HUES48 (cell line): ENCODE results near the gene PRDM15.

ENCODE experiments used
- H3K27ac ChIP-seq: one replicate; pipeline ENCODE4 v1.7.0; 2013; ENCODE audit warnings: low read depth, low read length, inconsistent platforms
- H3K27me3 ChIP-seq: 2 replicates; pipeline ENCODE4 v1.6.1; 2013; ENCODE audit warnings: mild to moderate bottlenecking, low read length; ENCODE audit not compliant: control insufficient read depth, insufficient read depth
- H3K36me3 ChIP-seq: 2 replicates; pipeline ENCODE4 v1.6.1; 2013; ENCODE audit warnings: low read length; ENCODE audit not compliant: control insufficient read depth, insufficient read depth
- H3K4me1 ChIP-seq: 2 replicates; pipeline ENCODE4 v1.6.1; 2013; ENCODE audit warnings: mild to moderate bottlenecking, low read length; ENCODE audit not compliant: control insufficient read depth, insufficient read depth
- H3K4me3 ChIP-seq: 2 replicates; pipeline ENCODE4 v1.5.1; 2013; ENCODE audit warnings: mild to moderate bottlenecking, low read depth, low read length
- H3K9ac ChIP-seq: 2 replicates; pipeline ENCODE4 v1.6.1; 2013; ENCODE audit warnings: mild to moderate bottlenecking, low read depth, low read length, moderate library complexity
- H3K9me3 ChIP-seq: 2 replicates; pipeline ENCODE4 v1.6.1; 2013; ENCODE audit warnings: low read length; ENCODE audit not compliant: control insufficient read depth, insufficient read depth

The PRDM15 gene, protein sequence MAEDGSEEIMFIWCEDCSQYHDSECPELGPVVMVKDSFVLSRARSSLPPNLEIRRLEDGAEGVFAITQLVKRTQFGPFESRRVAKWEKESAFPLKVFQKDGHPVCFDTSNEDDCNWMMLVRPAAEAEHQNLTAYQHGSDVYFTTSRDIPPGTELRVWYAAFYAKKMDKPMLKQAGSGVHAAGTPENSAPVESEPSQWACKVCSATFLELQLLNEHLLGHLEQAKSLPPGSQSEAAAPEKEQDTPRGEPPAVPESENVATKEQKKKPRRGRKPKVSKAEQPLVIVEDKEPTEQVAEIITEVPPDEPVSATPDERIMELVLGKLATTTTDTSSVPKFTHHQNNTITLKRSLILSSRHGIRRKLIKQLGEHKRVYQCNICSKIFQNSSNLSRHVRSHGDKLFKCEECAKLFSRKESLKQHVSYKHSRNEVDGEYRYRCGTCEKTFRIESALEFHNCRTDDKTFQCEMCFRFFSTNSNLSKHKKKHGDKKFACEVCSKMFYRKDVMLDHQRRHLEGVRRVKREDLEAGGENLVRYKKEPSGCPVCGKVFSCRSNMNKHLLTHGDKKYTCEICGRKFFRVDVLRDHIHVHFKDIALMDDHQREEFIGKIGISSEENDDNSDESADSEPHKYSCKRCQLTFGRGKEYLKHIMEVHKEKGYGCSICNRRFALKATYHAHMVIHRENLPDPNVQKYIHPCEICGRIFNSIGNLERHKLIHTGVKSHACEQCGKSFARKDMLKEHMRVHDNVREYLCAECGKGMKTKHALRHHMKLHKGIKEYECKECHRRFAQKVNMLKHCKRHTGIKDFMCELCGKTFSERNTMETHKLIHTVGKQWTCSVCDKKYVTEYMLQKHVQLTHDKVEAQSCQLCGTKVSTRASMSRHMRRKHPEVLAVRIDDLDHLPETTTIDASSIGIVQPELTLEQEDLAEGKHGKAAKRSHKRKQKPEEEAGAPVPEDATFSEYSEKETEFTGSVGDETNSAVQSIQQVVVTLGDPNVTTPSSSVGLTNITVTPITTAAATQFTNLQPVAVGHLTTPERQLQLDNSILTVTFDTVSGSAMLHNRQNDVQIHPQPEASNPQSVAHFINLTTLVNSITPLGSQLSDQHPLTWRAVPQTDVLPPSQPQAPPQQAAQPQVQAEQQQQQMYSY

DNA sequence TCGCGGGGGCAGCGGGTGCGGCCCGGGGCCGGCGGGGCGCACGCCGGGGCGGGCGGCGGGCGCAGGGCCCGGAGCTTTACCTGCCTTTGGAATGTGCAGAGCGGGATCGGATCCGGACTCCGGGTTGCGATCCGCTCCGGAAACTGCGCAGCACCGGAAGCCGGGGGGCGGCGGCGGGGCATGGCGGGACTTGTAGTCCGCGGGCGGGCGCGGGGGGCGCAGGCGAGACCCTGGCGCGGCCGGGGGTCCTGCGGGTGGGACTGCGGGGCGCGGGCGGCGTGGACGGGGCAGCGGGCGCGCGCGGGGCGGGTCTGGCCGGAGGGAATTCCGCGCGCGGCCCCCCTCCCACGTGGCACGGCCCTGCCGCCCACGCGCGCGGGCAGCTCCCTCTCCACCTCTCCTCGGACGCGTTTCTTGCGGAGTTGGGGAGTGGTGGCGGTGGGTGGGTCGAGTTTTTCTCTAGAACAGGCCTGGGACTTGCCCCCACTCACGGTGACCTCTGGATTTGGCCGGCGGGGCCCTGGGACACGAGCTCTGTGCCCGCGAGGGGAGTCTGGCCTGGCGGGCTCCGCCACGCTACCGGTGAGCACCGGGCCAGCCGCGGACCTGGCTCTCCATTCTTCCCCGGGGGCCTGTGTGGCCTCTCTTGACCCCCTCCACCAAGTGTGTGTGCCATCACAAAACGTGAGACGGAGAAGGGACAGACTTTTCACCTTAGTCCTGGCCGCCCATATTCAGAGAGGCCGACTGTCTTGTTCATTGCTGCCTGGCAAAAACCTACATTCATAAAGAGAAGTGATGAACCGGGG, at the start of gene PRDM15:
Gene PRDM15, minus strand, starts transcription at position 155 of the 809 bp plus-strand sequence. CDS start 18,981 bp downstream, outside the sequence.
- peaks cover 5% of the 10 kb centered on the region for H3K4me1 ChIP-seq
- no peaks in the 10 kb centered on the region for H3K27me3 ChIP-seq
- H3K9ac ChIP-seq = peak within 1 kb of the TSS; percentile 74
- H3K9me3 ChIP-seq = no peaks in the 10 kb centered on the region
- no peaks in the 10 kb centered on the region for H3K36me3 ChIP-seq
- peak within 1 kb of the TSS; percentile 86 for H3K4me3 ChIP-seq
- peak within 1 kb of the TSS; percentile 42 for H3K27ac ChIP-seq

DNA sequence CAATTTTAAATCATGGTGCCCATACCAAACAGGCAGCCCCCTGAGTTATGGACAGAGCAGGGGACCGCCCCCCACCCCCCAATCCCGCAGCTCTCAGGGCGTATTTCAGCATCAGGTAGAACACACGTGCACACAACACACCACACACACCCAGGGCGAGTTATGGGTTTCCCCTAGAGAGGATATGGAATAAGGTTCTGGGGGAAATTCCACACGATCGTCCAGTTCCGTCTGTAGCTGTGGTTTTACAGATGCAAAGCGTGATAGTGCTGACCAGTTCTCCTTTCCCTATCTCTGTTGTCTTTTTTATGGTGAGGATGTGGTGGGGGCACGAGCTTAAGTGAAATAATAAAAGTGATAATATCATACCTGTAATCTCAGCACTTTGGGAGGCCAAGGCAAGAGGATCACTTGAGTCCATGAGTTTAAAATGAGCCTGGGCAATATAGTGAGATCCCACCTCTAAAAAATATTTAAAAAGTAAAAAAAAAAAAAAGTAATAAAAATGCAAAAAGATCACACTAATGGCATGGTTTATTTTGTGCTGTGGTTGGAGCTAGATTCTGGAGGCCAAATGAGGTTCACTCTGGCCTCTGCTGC, 49.6 kb upstream of the PRDM15 start:
- no peak overlapping the region for H3K27ac ChIP-seq
- H3K36me3 ChIP-seq = no peaks in the 10 kb centered on the region
- H3K9ac ChIP-seq = no peak overlapping the region
- no peaks in the 10 kb centered on the region for H3K9me3 ChIP-seq
- H3K27me3 ChIP-seq = no peaks in the 10 kb centered on the region
- no peak overlapping the region for H3K4me3 ChIP-seq
- peaks cover 17% of the 10 kb centered on the region for H3K4me1 ChIP-seq

DNA sequence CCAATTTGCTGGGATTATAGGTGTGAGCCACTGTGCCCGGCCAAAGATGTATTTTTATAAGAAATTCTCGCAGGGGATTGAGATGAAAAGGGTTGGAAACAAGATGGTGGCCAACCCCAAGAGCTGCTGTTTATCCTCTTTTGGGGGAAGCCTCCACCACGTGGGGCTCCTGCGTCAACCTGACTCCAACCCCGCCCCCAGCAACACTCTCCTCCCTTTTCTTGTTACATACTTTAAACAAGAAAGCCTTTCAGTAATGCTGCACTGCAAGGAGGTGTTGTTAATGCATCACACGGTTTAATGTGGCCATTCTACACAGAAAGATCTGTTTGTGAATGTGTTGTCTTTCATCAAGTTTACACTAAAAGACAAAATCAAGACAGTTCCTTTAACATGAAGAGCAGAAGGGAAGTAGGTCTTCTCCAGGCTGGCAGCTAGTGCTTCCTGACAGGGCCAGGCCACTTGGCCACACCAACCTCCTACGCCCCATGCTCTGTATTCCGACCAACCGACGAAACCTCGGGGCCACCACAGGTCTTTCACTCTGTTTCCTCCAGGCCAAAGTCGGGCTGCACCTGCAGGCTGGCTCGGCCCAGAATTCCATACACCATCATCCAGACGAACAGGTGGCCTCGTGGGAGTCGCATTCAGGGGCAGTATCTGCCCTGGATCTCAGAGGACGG, 48.7 kb upstream of the PRDM15 start:
- Histone ChIP-seq H3K4me3 (no peak overlapping the region), H3K36me3 (no peaks in the 10 kb centered on the region), H3K4me1 (peaks cover 17% of the 10 kb centered on the region), H3K27ac (no peak overlapping the region), H3K9me3 (no peaks in the 10 kb centered on the region), H3K27me3 (no peaks in the 10 kb centered on the region), H3K9ac (no peak overlapping the region)

DNA sequence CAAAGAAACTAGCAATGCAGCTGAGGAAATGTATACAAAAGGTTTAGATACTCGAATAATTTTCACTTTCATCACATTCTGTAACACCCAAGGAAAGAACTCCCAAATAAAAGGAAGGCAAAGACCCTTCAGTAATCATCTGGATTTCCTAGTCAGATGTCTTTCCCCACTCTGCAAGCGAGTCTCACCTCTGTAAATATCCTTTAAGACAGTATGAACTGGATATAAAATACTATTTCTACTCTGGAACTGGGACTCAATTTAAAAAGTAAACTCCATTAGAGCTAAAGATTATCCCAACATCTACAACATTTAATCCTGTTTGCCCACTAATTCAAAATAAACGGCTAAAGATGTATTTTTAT, 47.6 kb upstream of the PRDM15 start:
- H3K9ac ChIP-seq = peak overlapping the region; percentile 63; the same call in 1 of the 2 replicates
- peak overlapping the region; percentile 30; the same call in 1 of the 2 replicates for H3K4me3 ChIP-seq
- H3K27me3 ChIP-seq = no peaks in the 10 kb centered on the region
- no peaks in the 10 kb centered on the region for H3K36me3 ChIP-seq
- peaks cover 17% of the 10 kb centered on the region for H3K4me1 ChIP-seq
- H3K9me3 ChIP-seq = no peaks in the 10 kb centered on the region
- H3K27ac ChIP-seq = peak overlapping the region; percentile 59

DNA sequence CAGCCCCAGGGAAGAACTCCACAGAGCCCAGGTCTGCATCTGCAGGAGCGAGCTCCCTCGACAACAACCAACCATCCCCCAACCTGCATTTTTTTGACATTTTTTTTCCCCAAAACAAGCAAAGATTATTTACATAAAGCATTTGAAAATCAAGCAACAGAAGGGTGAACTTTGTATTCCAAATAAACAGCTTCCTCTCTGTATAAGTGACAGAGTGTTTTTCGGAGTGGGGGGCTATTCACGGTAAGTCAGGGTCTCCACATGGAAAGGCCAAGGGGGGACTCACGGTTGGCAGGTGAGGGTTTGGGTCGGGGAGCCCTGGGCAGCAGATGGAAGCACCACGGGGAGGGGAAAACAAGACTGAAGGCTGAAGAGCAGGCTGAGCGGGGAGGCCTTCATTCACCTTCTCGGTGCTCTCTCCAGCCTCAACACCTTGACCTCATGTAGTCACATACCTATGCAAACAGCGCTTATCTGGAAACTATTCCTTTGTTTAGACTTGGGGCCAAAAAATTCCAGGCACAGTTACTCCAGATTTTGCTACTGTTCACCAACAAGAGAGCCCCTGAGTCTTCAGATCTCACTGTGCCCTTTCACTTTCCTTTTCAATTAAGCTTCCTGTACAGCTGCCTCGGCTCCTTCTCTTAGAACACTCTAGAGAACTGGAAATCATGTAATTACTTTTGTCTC, 47.1 kb upstream of the PRDM15 start:
- H3K9me3 ChIP-seq = no peaks in the 10 kb centered on the region
- H3K4me1 ChIP-seq = peaks cover 17% of the 10 kb centered on the region
- no peaks in the 10 kb centered on the region for H3K36me3 ChIP-seq
- H3K27me3 ChIP-seq = no peaks in the 10 kb centered on the region
- H3K9ac ChIP-seq = peak overlapping the region; percentile 63
- peak overlapping the region; percentile 59 for H3K27ac ChIP-seq
- peak overlapping the region; percentile 30; the same call in 1 of the 2 replicates for H3K4me3 ChIP-seq

DNA sequence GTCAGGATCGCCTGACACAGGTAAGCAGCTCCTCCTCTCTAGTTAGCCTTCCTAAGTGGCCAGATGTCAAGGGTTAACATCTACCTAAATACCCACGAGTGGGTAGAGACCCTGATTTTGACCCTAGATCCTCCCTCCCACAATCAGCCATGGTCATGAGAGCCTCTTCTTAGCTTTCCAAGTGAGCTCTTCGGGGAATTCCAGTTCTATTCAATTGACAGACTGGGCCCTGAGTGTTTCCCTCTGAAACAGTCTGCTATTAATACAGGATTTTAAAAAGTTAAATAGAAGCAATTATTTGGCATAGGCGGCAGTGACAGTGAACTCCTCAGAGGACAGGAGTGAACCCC, 46.6 kb upstream of the PRDM15 start:
- Histone ChIP-seq H3K36me3 (no peaks in the 10 kb centered on the region), H3K9me3 (no peaks in the 10 kb centered on the region), H3K9ac (no peak overlapping the region), H3K4me1 (peaks cover 17% of the 10 kb centered on the region), H3K4me3 (no peak overlapping the region), H3K27ac (peak overlapping the region; percentile 59), H3K27me3 (no peaks in the 10 kb centered on the region)

DNA sequence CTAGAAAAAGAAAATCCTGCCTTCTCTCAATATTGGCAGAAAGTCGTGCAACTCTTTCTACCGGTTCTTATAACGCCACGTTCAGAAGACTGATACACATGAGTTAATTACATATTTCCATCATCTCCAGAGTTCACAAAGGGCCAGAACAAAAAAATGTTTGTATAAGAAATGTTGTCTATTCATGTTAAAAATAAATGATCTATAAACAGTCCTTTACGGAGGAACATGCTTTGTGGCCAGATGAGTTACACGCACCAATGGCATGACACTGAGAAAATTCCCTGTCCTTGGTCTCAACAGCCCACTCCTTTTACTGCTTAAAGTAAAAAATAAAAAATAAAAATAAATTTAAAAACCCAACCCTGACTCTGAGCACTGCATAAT, 45.2 kb upstream of the PRDM15 start:
- H3K9ac ChIP-seq = no peak overlapping the region
- H3K27me3 ChIP-seq = no peaks in the 10 kb centered on the region
- no peaks in the 10 kb centered on the region for H3K9me3 ChIP-seq
- peaks cover 17% of the 10 kb centered on the region for H3K4me1 ChIP-seq
- H3K27ac ChIP-seq = no peak overlapping the region
- no peak overlapping the region for H3K4me3 ChIP-seq
- no peaks in the 10 kb centered on the region for H3K36me3 ChIP-seq

DNA sequence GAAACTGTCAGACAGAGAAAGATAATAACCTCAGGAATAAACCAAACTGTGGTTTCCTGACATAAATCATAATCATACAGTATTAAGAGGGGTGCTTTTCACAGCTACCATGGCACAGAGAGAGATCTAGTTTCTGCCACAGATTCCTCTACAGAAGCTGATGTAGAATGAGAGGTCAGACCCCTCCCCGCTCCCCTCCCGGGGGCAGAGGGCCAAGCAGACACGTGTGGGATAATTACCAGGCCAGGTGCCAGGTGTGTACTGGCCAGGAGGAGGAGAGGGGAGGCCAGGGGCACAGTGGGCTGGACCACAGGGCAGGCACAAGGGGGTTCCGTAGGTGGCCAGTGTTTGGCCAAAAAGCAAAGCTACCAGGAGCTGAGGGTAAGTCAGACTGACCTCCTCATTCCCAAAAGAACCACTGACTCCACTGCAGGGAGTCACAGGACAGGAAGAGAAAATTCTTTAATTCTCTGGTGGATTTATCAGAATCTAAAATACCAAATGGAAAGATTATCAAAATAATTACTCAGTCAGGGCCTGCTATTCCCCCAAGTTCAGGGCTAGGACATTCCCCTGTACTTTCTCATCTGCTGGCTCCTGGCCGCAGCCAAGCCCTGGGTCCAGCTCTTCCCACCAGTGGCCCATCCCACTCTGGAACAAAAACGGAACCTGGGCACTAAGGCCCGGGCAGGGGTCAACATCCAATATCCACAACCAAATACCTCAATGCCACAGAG, 44.7 kb upstream of the PRDM15 start:
- Histone ChIP-seq H3K9ac (no peak overlapping the region), H3K4me1 (peaks cover 17% of the 10 kb centered on the region)

DNA sequence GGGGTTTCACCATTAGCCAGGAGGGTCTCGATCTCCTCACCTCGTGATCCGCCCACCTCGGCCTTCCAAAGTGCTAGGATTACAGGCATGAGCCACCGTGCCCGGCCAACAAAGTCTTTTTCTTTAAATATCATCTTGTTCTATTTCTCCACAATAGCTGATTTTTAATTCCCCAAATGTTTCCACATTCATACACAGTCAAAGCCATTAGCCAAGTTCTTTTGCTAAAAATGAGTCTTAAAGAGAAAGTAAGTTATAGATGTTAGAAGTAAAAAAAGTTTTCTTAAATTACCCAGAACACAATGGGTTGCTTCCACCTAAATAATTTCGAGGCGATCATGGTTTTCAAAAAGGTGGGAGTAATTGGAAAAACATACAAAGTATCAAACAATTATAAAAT, 44.0 kb upstream of the PRDM15 start:
- Histone ChIP-seq H3K36me3 (no peaks in the 10 kb centered on the region), H3K4me1 (peaks cover 17% of the 10 kb centered on the region), H3K4me3 (no peak overlapping the region), H3K27me3 (no peaks in the 10 kb centered on the region), H3K9me3 (no peaks in the 10 kb centered on the region), H3K27ac (no peak overlapping the region), H3K9ac (no peak overlapping the region)

More for the DNA sequence above, 44.7 kb upstream of the PRDM15 start:
- H3K27me3 ChIP-seq = no peaks in the 10 kb centered on the region
- no peaks in the 10 kb centered on the region for H3K9me3 ChIP-seq
- H3K36me3 ChIP-seq = no peaks in the 10 kb centered on the region
- no peak overlapping the region for H3K4me3 ChIP-seq
- no peak overlapping the region for H3K27ac ChIP-seq
